Ovary (tissue), 3 donors: ENCODE results near the gene IL18.

Experiments
- POLR2A ChIP-seq: fragments of 450-650 bp; IDR thresholded peaks from one replicate; pipeline ENCODE4 v1.6.1; 2017; ENCODE audit warnings: antibody characterized with exemption, mild to moderate bottlenecking, moderate library complexity
- TF ChIP-seq, protein P1 (sequence below), 3 donors: fragments of 450-650 bp in 2 of 3; fragments of 200-600 bp in 1 of 3; IDR thresholded peaks; one replicate each; pipeline versions ENCODE4 v1.5.1 to v1.8.0; 2016 to 2022; ENCODE audit warnings: antibody characterized with exemption in 3 of 3, mild to moderate bottlenecking in 1 of 3
- donor health status: DM: no; HTN: no; CAD: no.

DNA sequence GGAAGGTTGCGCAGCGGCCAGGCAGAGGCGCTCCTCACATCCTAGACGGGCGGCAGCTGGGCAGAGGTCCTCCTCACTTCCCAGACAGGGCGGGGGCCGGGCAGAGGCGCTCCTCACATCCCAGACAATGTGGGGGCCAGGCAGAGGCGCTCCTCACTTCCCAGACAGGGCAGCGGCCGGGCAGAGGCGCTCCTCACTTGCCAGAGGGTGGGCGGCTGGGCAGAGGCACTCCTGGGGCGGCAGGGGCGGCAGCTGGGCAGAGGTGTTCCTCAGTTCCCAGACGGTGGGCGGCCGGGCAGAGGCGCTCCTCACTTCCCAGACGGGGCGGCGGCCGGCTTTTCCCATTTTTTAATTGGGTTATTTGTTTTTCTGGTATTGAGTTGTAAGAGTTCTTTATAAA, 42.2 kb upstream of the IL18 start:
- TF ChIP-seq, protein P1, sequence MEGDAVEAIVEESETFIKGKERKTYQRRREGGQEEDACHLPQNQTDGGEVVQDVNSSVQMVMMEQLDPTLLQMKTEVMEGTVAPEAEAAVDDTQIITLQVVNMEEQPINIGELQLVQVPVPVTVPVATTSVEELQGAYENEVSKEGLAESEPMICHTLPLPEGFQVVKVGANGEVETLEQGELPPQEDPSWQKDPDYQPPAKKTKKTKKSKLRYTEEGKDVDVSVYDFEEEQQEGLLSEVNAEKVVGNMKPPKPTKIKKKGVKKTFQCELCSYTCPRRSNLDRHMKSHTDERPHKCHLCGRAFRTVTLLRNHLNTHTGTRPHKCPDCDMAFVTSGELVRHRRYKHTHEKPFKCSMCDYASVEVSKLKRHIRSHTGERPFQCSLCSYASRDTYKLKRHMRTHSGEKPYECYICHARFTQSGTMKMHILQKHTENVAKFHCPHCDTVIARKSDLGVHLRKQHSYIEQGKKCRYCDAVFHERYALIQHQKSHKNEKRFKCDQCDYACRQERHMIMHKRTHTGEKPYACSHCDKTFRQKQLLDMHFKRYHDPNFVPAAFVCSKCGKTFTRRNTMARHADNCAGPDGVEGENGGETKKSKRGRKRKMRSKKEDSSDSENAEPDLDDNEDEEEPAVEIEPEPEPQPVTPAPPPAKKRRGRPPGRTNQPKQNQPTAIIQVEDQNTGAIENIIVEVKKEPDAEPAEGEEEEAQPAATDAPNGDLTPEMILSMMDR (IDR thresholded peaks at IDR 0.05) = no peak
- TF ChIP-seq POLR2A = no peak
